K562 (cell line): Measurements from ENCODE around the gene HRC. TPM values are rescaled to one million over a fixed set of nuclear protein-coding genes. Genes with fewer than 3 reads are reported as not detected.

Source experiments
- BCL6 ChIP-seq: fragments of 250-450 bp; sonication (Bioruptor Pico); IDR thresholded peaks from 2 replicates; pipeline ENCODE4 v1.4.0; 2020
- CBFB ChIP-seq: sonication (generic); formaldehyde crosslinking; IDR thresholded peaks from 2 replicates; pipeline ENCODE4 v1.4.0; 2020; ENCODE audit warnings: mild to moderate bottlenecking, missing genetic modification reagents
- ELF1 ChIP-seq: fragments of 200-800 bp; sonication (Bioruptor generic); IDR thresholded peaks from 2 replicates; pipeline ENCODE4 v1.6.1; 2016; ENCODE audit warnings: missing genetic modification characterization, missing compliant biosample characterization
- GTF2B ChIP-seq: IDR thresholded peaks from 2 replicates; pipeline ENCODE4 v1.6.1; 2011; ENCODE audit not compliant: insufficient read length; ENCODE audit errors: extremely low read depth
- GTF2E2 ChIP-seq: fragments of 200-800 bp; sonication (Bioruptor generic); IDR thresholded peaks from 2 replicates; pipeline ENCODE4 v1.6.1; 2016; ENCODE audit warnings: missing genetic modification characterization, missing compliant biosample characterization
- GTF2F1 ChIP-seq: IDR thresholded peaks from 2 replicates; pipeline ENCODE4 v1.6.1; 2011; ENCODE audit warnings: low read depth, low read length, improper control_type of control experiment
- NBN ChIP-seq: fragments of 450-650 bp; IDR thresholded peaks from 2 replicates; pipeline ENCODE4 v1.6.1; 2016; ENCODE audit warnings: low read depth, mild to moderate bottlenecking
- PHB2 ChIP-seq: fragments of 450-650 bp; IDR thresholded peaks from 2 replicates; pipeline ENCODE4 v1.6.1; 2017; ENCODE audit warnings: low read depth
- PHF21A ChIP-seq: fragments of 450-650 bp; IDR thresholded peaks from 2 replicates; pipeline ENCODE4 v1.6.1; 2017; ENCODE audit warnings: low read depth, borderline replicate concordance
- SMAD3 ChIP-seq: fragments of 450-650 bp; formaldehyde crosslinking; conservative IDR thresholded peaks from 2 replicates; pipeline ENCODE4 v1.4.0; 2020; ENCODE audit warnings: mild to moderate bottlenecking
- ZBED1 ChIP-seq: IDR thresholded peaks from 2 replicates; pipeline ENCODE4 v1.6.1; 2014
- ZFX ChIP-seq: sonication (generic); formaldehyde crosslinking; IDR thresholded peaks from 2 replicates; pipeline ENCODE4 v1.8.0; 2022; ENCODE audit warnings: mild to moderate bottlenecking, missing genetic modification reagents, moderate library complexity
- ZNF133 ChIP-seq: fragments of 250-450 bp; sonication (Bioruptor Pico); IDR thresholded peaks from 2 replicates; pipeline ENCODE4 v1.4.0; 2020; ENCODE audit warnings: mild to moderate bottlenecking
- ZNF79 ChIP-seq: fragments of 250-450 bp; sonication (Bioruptor Pico); IDR thresholded peaks from 2 replicates; pipeline ENCODE4 v1.4.0; 2020; ENCODE audit warnings: low read depth, mild to moderate bottlenecking, moderate library complexity
- ZZZ3 ChIP-seq: fragments of 450-650 bp; IDR thresholded peaks from 2 replicates; pipeline ENCODE4 v1.6.1; 2016; ENCODE audit warnings: antibody characterized with exemption, mild to moderate bottlenecking, moderate library complexity
- polyA plus RNA-seq, 8 experiments: library from polyadenylated mRNA; depleted of rRNA in 4 of 8; stranded (reverse) in 5 of 8; unstranded in 3 of 8; fragments of >200 nt; fragmentation: Nextera tagmentation in 2 of 8; fragmentation: Illumina TruSeq in 1 of 8; extraction: Ambion mirVana in 2 of 8; extraction: Trizol in 1 of 8; gene quantifications; 2 replicates each; pipeline versions ENCODE4 v1.2.1 to v1.2.3, GENCODE V29; 2011 to 2014; ENCODE audit warnings: inconsistent platforms in 1 of 8, missing spikeins in 1 of 8
- total RNA-seq, 7 experiments: library from RNA; depleted of rRNA in 6 of 7; stranded (reverse); fragments of >200 nt in 6 of 7; fragmentation: Illumina TruSeq in 2 of 7; extraction: Trizol in 2 of 7; gene quantifications; 2 replicates each; pipeline versions ENCODE4 v1.2.1 to v1.2.3, GENCODE V29; 2011 to 2021; ENCODE audit warnings: low replicate concordance in 1 of 7
- TF ChIP-seq, protein P1 (sequence below): fragments of 250-450 bp; sonication (Bioruptor Pico); IDR thresholded peaks from 2 replicates; pipeline ENCODE4 v1.8.0; 2021; ENCODE audit warnings: moderate library complexity, mild to moderate bottlenecking, inconsistent platforms
- TF ChIP-seq, protein P2 (sequence below): sonication (generic); formaldehyde crosslinking; IDR thresholded peaks from 2 replicates; pipeline ENCODE4 v1.8.1; 2023; ENCODE audit warnings: mild to moderate bottlenecking, missing genetic modification reagents

The HRC gene
- total and polyA plus RNA-seq, 9 of the 15 experiments (the other 6 are each of a cell fraction or from before 2014, with no cell fraction given): 0.66 to 18.7 (median 13.1) TPM

GRCh38 chr19:49113762-49114629, 41.2 kb downstream of the HRC start, which contains the start of gene LIN7B (continued):
- no peak for TF ChIP-seq PHF21A
- TF ChIP-seq ZZZ3: no peak
- no peak for TF ChIP-seq GTF2E2 (tag)
- TF ChIP-seq NBN: peak; percentile 45; the same call in 1 of the 2 replicates
- TF ChIP-seq CBFB (CRISPR knock-in tag): no peak
- TF ChIP-seq GTF2B: no peak
- no peak for TF ChIP-seq SMAD3 (CRISPR knock-in tag)
- TF ChIP-seq ELF1 (tag): no peak
- no peak for TF ChIP-seq ZBED1
- TF ChIP-seq, protein P1, sequence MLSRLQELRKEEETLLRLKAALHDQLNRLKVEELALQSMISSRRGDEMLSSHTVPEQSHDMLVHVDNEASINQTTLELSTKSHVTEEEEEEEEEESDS (CRISPR knock-in tag): no peak
- TF ChIP-seq BCL6 (CRISPR knock-in tag): no peak
- no peak for TF ChIP-seq ZFX
- TF ChIP-seq ZNF133 (CRISPR knock-in tag): no peak
- TF ChIP-seq PHB2: no peak
- TF ChIP-seq, protein P2, sequence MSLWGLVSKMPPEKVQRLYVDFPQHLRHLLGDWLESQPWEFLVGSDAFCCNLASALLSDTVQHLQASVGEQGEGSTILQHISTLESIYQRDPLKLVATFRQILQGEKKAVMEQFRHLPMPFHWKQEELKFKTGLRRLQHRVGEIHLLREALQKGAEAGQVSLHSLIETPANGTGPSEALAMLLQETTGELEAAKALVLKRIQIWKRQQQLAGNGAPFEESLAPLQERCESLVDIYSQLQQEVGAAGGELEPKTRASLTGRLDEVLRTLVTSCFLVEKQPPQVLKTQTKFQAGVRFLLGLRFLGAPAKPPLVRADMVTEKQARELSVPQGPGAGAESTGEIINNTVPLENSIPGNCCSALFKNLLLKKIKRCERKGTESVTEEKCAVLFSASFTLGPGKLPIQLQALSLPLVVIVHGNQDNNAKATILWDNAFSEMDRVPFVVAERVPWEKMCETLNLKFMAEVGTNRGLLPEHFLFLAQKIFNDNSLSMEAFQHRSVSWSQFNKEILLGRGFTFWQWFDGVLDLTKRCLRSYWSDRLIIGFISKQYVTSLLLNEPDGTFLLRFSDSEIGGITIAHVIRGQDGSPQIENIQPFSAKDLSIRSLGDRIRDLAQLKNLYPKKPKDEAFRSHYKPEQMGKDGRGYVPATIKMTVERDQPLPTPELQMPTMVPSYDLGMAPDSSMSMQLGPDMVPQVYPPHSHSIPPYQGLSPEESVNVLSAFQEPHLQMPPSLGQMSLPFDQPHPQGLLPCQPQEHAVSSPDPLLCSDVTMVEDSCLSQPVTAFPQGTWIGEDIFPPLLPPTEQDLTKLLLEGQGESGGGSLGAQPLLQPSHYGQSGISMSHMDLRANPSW: peak; percentile 35; the same call in 1 of the 2 replicates
- TF ChIP-seq ZNF79 (CRISPR knock-in tag): no peak
- no peak for TF ChIP-seq GTF2F1
